Body of pancreas (tissue), 4 donors: Measurements from ENCODE around the gene TMEM141. TPM values are rescaled to one million over a fixed set of nuclear protein-coding genes. Genes with fewer than 3 reads are reported as not detected.

Experiments used
- ATAC-seq: fragments of 150-250 bp; one replicate; pipeline ENCODE4 v1.9.1; 2016
- DNase-seq, 4 donors: peaks; one replicate each; pipeline ENCODE4 v3.0.0-alpha.2; 2019
- H3K27ac ChIP-seq, 4 donors: fragments of 200-600 bp; sonication (generic); 1 replicate in 3 of 4; 2 replicates in 1 of 4; pipeline versions ENCODE4 v1.5.1 to v1.6.1; 2016 to 2019; ENCODE audit warnings: mild to moderate bottlenecking in 1 of 4, mixed read lengths in 1 of 4, moderate library complexity in 1 of 4
- H3K27me3 ChIP-seq, 2 donors: fragments of 200-600 bp; sonication (generic); one replicate each; pipeline ENCODE4 v1.6.0; 2016; ENCODE audit warnings: mild to moderate bottlenecking in 1 of 2
- H3K36me3 ChIP-seq, 2 donors: fragments of 200-600 bp; sonication (generic); replicated peaks in 1 of 2; 2 replicates each; pipeline ENCODE4 v1.5.1; 2016; ENCODE audit warnings: low read depth in 2 of 2; ENCODE audit not compliant: insufficient read depth in 1 of 2
- H3K4me1 ChIP-seq: fragments of 200-600 bp; sonication (generic); one replicate; pipeline ENCODE4 v1.6.0; 2016
- H3K4me3 ChIP-seq, 2 donors: fragments of 200-600 bp; sonication (generic); 1 replicate in 1 of 2; 2 replicates in 1 of 2; pipeline ENCODE4 v1.5.1; 2016 to 2019
- H3K9me3 ChIP-seq, 3 donors: fragments of 200-600 bp; sonication (generic); 1 replicate in 2 of 3; 2 replicates in 1 of 3; pipeline ENCODE4 v1.5.1; 2016
- CTCF ChIP-seq, 7 experiments: fragments of 450-650 bp in 4 of 7; fragments of 200-600 bp in 3 of 7; sonication (generic) in 3 of 7; IDR thresholded peaks; one replicate each; pipeline ENCODE4 v1.5.1; 2016 to 2019; ENCODE audit warnings: antibody characterized with exemption in 7 of 7
- POLR2A ChIP-seq, 3 donors: fragments of 450-650 bp; IDR thresholded peaks; one replicate each; pipeline ENCODE4 v1.6.1; 2016; ENCODE audit warnings: antibody characterized with exemption in 3 of 3, mild to moderate bottlenecking in 2 of 3
- WGBS, 2 donors: methylation state at CpG; one replicate each; pipeline ENCODE4 v1.1.5; 2017; 5-methylcytosine and 5-hydroxymethylcytosine counted together
- intact Hi-C: fragments of 100-400 bp; cut with DNase I; formaldehyde crosslinking; loops from one replicate; pipeline ENCODE4 v1.15.1; 2023
- total RNA-seq, 2 donors: library from RNA; depleted of rRNA; stranded (reverse); fragments of >200 nt; gene quantifications; one replicate each; pipeline ENCODE4 v1.1.0, GENCODE V29; 2016

TMEM141 gene
- total RNA-seq, 2 donors from 2014 or later: 45.1 to 52.1 TPM

GRCh38 chr9:136826703-136827582, 35.8 kb downstream of the TMEM141 start:
- Histone ChIP-seq H3K4me1 (peaks cover 26% of the 10 kb centered on the region), H3K27ac (peak overlapping the region; percentile 64 to 75 (median 73)), H3K4me3 (no peak overlapping the region), H3K36me3 (peaks cover 0 to 17% of the 10 kb centered on the region in 2 donors), H3K9me3 (no peaks in the 10 kb centered on the region), H3K27me3 (no peaks in the 10 kb centered on the region)
- ATAC-seq: peak; percentile 93
- peak; percentile 90 to 98 (median 96) for DNase-seq
- TF ChIP-seq POLR2A (IDR thresholded peaks at IDR 0.05) (no peak), CTCF (IDR thresholded peaks at IDR 0.05) (peak in 1 of 7 experiments; percentile 15)
- intact Hi-C loops: no loop called here
- WGBS, 2 donors: 44 to 52% methylated on average over 4 to 24 of the region's 24 CpGs

DNA sequence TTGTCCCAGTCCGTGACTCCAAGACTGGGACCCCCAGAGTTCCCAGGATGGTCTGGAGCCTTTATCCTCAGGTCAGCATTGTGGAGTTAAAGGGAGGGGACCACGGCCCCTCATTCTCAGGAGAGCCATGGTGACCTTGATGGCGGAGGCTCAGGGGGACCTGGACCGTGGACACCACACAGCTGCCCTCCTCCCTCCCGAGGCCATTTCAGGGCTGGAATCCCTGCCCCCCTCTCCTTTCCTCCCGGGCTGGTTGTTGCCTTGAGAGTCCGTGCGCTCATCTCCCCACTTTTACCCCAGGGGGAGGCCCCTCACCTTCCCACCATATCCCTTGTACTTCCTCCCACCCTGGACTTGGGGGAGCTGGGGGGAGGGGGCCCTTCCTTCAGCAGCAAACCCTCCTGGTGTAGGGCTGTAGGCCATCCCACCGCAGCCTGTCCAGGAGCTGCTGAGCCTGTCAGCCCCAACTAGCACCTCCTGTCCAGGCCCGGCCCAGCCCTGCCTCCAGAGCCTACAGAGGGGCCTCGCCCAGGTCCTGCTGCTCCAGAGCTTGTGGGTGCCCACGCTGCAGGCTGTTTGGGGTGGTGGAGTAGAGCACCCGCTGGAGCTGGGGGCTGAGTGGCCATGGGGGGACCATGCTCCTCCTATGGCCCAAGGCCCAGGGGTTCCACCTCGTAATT, 36.8 kb downstream of the TMEM141 start:
- peak overlapping the region; percentile 64 to 75 (median 73) for H3K27ac ChIP-seq
- DNase-seq: peak in 2 of 4 donors; percentile 11 to 15
- 61 to 65% methylated on average over 9 to 14 of the region's 14 CpGs for WGBS, 2 donors

GRCh38 chr9:136828474-136829140, 37.5 kb downstream of the TMEM141 start:
- H3K27ac ChIP-seq: no peak overlapping the region
- ATAC-seq: no peak
- H3K4me1 ChIP-seq: peaks cover 25% of the 10 kb centered on the region
- 94 to 97% methylated on average over 23 to 31 of the region's 31 CpGs for WGBS, 2 donors
- no peaks in the 10 kb centered on the region for H3K27me3 ChIP-seq
- no peak overlapping the region for H3K4me3 ChIP-seq
- peaks cover 0 to 20% of the 10 kb centered on the region in 2 donors for H3K36me3 ChIP-seq
- TF ChIP-seq POLR2A (IDR thresholded peaks at IDR 0.05) (no peak), CTCF (IDR thresholded peaks at IDR 0.05) (no peak)
- intact Hi-C loops: no loop called here
- H3K9me3 ChIP-seq: no peaks in the 10 kb centered on the region
- DNase-seq: peak in 1 of 4 donors; percentile 11

More for the DNA sequence above, 36.8 kb downstream of the TMEM141 start:
- no peak for ATAC-seq
- intact Hi-C loops: no loop called here
- H3K9me3 ChIP-seq: no peaks in the 10 kb centered on the region
- H3K4me3 ChIP-seq: no peak overlapping the region
- no peak for TF ChIP-seq POLR2A (IDR thresholded peaks at IDR 0.05)
- TF ChIP-seq CTCF (IDR thresholded peaks at IDR 0.05): no peak
- H3K36me3 ChIP-seq: peaks cover 0 to 20% of the 10 kb centered on the region in 2 donors
- H3K27me3 ChIP-seq: no peaks in the 10 kb centered on the region
- peaks cover 26% of the 10 kb centered on the region for H3K4me1 ChIP-seq

DNA sequence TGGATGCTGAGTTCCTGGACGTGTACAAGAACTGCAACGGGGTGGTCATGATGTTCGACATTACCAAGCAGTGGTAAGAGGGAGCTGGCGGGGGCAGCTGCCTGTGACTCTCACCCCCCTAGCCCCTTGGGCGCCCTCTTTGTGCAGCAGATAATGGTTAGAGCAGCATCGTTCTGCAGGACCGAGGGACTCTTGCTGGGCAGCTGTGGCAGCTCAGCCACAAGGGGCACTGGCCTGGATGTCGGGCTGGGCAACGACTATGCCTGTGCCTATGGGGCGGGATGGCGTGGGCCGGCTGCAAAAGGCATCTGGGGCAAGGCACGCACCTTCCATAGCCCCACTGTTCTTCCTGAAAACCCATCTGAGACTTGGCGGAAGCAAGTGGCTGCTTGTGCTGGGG, 38.3 kb downstream of the TMEM141 start:
- H3K9me3 ChIP-seq: no peaks in the 10 kb centered on the region
- no peak overlapping the region for H3K27ac ChIP-seq
- DNase-seq: peak in 3 of 4 donors; percentile 1 to 10 (median 10)
- intact Hi-C loops: no loop called here
- no peak overlapping the region for H3K4me3 ChIP-seq
- H3K4me1 ChIP-seq: peaks cover 20% of the 10 kb centered on the region
- WGBS, 2 donors: 89 to 93% methylated on average over 11 to 14 of the region's 14 CpGs
- H3K27me3 ChIP-seq: no peaks in the 10 kb centered on the region
- peaks cover 0 to 20% of the 10 kb centered on the region in 2 donors for H3K36me3 ChIP-seq
- TF ChIP-seq CTCF (IDR thresholded peaks at IDR 0.05) (no peak), POLR2A (IDR thresholded peaks at IDR 0.05) (no peak)
- no peak for ATAC-seq
